HCT116 (cell line): ENCODE data around the gene UBE2V1. TPM values are rescaled to one million over a fixed set of nuclear protein-coding genes. Genes with fewer than 3 reads are reported as not detected.

Source experiments
- ATAC-seq: fragments of 200-7000 bp; cut with Tn5 transposase; 2 replicates; pipeline ENCODE4 v1.9.1; 2020; ENCODE audit warnings: mild to moderate bottlenecking, moderate library complexity
- BruUV-seq: library from RNA; stranded (reverse); fragments of 400-500 nt; replicated peaks from 2 replicates; lab custom pipeline; 2021; lab: Mats Ljungman, UMichigan
- CTCF ChIA-PET: fragments of 300-600 bp; sonication (Branson Sonifier 250); formaldehyde crosslinking; loops from one replicate; lab custom pipeline; 2021; ENCODE audit warnings: antibody characterized with exemption; lab: Charles Lee
- POLR2A ChIA-PET: fragments of 300-600, 350-600 bp; sonication (Branson Sonifier 250); formaldehyde crosslinking; loops from one replicate; lab custom pipeline; 2021; ENCODE audit warnings: antibody characterized with exemption; lab: Charles Lee
- RAD21 ChIA-PET, 2 experiments: fragments of 300-600 bp; sonication (Branson Sonifier 250); formaldehyde crosslinking; loops; one replicate each; lab custom pipeline; 2023; ENCODE audit warnings: low total read pairs in 2 of 2; ENCODE audit not compliant: uncharacterized antibody in 2 of 2, unreplicated experiment in 2 of 2, low non-redundant PET in 1 of 2; lab: Charles Lee
- DNase-seq: peaks from one replicate; pipeline ENCODE4 v3.0.0-alpha.2; 2010; ENCODE audit warnings: low read depth, low spot score
- H2AFZ ChIP-seq: fragments of 200-600 bp; shearing (Covaris generic), sonication (generic); 2 replicates; pipeline ENCODE4 v1.6.1; 2017; ENCODE audit warnings: low read depth, mixed run types, mixed read lengths, antibody characterized with exemption, low read length; ENCODE audit not compliant: poor library complexity, severe bottlenecking
- H3K27ac ChIP-seq: 2 replicates; pipeline ENCODE4 v1.5.1; 2012; ENCODE audit warnings: low read depth, low read length
- H3K27me3 ChIP-seq: fragments of 200-600 bp; sonication (generic); 2 replicates; pipeline ENCODE4 v1.6.1; 2016; ENCODE audit warnings: mixed run types, low read length, mixed read lengths; ENCODE audit not compliant: insufficient read depth
- H3K36me3 ChIP-seq, 2 experiments: fragments of 200-500 bp in 1 of 2; fragments of 200-600 bp in 1 of 2; sonication (Bioruptor generic) in 1 of 2; sonication (generic) in 1 of 2; 2 replicates each; pipeline versions ENCODE4 v1.5.1 to v1.6.1; 2014 to 2016; ENCODE audit warnings: low read length in 2 of 2, inconsistent platforms in 1 of 2, mixed read lengths in 1 of 2, mixed run types in 1 of 2; ENCODE audit not compliant: insufficient read depth in 2 of 2, control insufficient read depth in 1 of 2
- H3K4me1 ChIP-seq, 2 experiments: fragments of 200-600 bp in 1 of 2; sonication (generic) in 1 of 2; 2 replicates each; pipeline versions ENCODE4 v1.5.1 to v1.6.1; 2012 to 2017; ENCODE audit warnings: low read length in 2 of 2, inconsistent platforms in 1 of 2, mild to moderate bottlenecking in 1 of 2, mixed read lengths in 1 of 2, mixed run types in 1 of 2, moderate library complexity in 1 of 2; ENCODE audit not compliant: insufficient read depth in 2 of 2, control insufficient read depth in 1 of 2
- H3K4me2 ChIP-seq: fragments of 200-600 bp; sonication (generic); 2 replicates; pipeline ENCODE4 v1.6.1; 2017; ENCODE audit warnings: mixed run types, low read length, mixed read lengths
- H3K4me3 ChIP-seq, 2 experiments: fragments of 200-600 bp in 1 of 2; sonication (generic) in 1 of 2; replicated peaks in 1 of 2; 2 replicates each; pipeline ENCODE4 v1.5.1; 2011 to 2016; ENCODE audit warnings: low read length in 2 of 2, control low read depth in 1 of 2, low read depth in 1 of 2, mild to moderate bottlenecking in 1 of 2, mixed read lengths in 1 of 2, mixed run types in 1 of 2
- H3K79me2 ChIP-seq: fragments of 200-600 bp; sonication (generic); 2 replicates; pipeline ENCODE4 v1.6.1; 2017; ENCODE audit warnings: mild to moderate bottlenecking, mixed run types, low read length, moderate library complexity, mixed read lengths; ENCODE audit not compliant: insufficient read depth
- H3K9ac ChIP-seq: fragments of 200-600 bp; sonication (generic); 2 replicates; pipeline ENCODE4 v1.6.1; 2016; ENCODE audit warnings: low read length, mixed read lengths
- H3K9me2 ChIP-seq: fragments of 200-600 bp; sonication (generic), shearing (Covaris generic); 2 replicates; pipeline ENCODE4 v1.6.1; 2017; ENCODE audit warnings: mixed run types, mild to moderate bottlenecking, moderate library complexity; ENCODE audit not compliant: insufficient read depth
- H3K9me3 ChIP-seq, 2 experiments: fragments of 200-500 bp in 1 of 2; fragments of 200-600 bp in 1 of 2; sonication (Bioruptor generic) in 1 of 2; sonication (generic) in 1 of 2; 2 replicates each; pipeline ENCODE4 v1.6.1; 2014 to 2017; ENCODE audit warnings: low read length in 2 of 2, mixed read lengths in 2 of 2, inconsistent platforms in 1 of 2, low read depth in 1 of 2, mild to moderate bottlenecking in 1 of 2, mixed run types in 1 of 2, moderate library complexity in 1 of 2; ENCODE audit not compliant: control insufficient read depth in 1 of 2, insufficient read depth in 1 of 2
- H4K20me1 ChIP-seq: fragments of 200-600 bp; sonication (generic), shearing (Covaris generic); 2 replicates; pipeline ENCODE4 v1.6.1; 2017; ENCODE audit warnings: mixed run types, mild to moderate bottlenecking, moderate library complexity; ENCODE audit not compliant: insufficient read depth
- CEBPB ChIP-seq: IDR thresholded peaks from 2 replicates; pipeline ENCODE4 v1.6.1; 2012; ENCODE audit warnings: low read depth
- EGR1 ChIP-seq: IDR thresholded peaks from 2 replicates; pipeline ENCODE4 v1.6.1; 2012; ENCODE audit warnings: low read depth
- ELF1 ChIP-seq: IDR thresholded peaks from 2 replicates; pipeline ENCODE4 v1.6.1; 2012; ENCODE audit warnings: low read depth, borderline replicate concordance
- EZH2 ChIP-seq: fragments of 200-600 bp; sonication (generic); IDR thresholded peaks from 2 replicates; pipeline ENCODE4 v1.6.1; 2017; ENCODE audit warnings: antibody characterized with exemption, mixed run types
- FOSL1 ChIP-seq: IDR thresholded peaks from 2 replicates; pipeline ENCODE4 v1.6.1; 2012; ENCODE audit warnings: low read depth
- JUND ChIP-seq: IDR thresholded peaks from 2 replicates; pipeline ENCODE4 v1.6.1; 2012
- POLR2A ChIP-seq: IDR thresholded peaks from 2 replicates; pipeline ENCODE4 v1.7.0; 2011; ENCODE audit warnings: borderline replicate concordance; ENCODE audit not compliant: insufficient read depth, insufficient read length; ENCODE audit errors: extremely low read depth
- RAD21 ChIP-seq: IDR thresholded peaks from 2 replicates; pipeline ENCODE4 v1.6.1; 2012; ENCODE audit warnings: low read depth, mild to moderate bottlenecking
- intact Hi-C: fragments of 100-400 bp; cut with micrococcal nuclease; formaldehyde crosslinking; loops from 2 replicates; pipeline ENCODE4 v1.10.0; 2022
- total RNA-seq: library from RNA; stranded (reverse); gene quantifications from one replicate; pipeline ENCODE4 v1.2.1, GENCODE V29; 2021; ENCODE audit not compliant: unreplicated experiment
- TF ChIP-seq, protein P1 (sequence below), 3 experiments: fragments of 200-600 bp in 1 of 3; sonication (generic) in 1 of 3; IDR thresholded peaks in 2 of 3; conservative IDR thresholded peaks in 1 of 3; 2 replicates each; pipeline ENCODE4 v1.5.1; 2012 to 2017; ENCODE audit warnings: low read depth in 2 of 3, low read length in 2 of 3, antibody characterized with exemption in 1 of 3, borderline replicate concordance in 1 of 3, control low read depth in 1 of 3, mild to moderate bottlenecking in 1 of 3, mixed read lengths in 1 of 3, mixed run types in 1 of 3, moderate library complexity in 1 of 3; ENCODE audit not compliant: insufficient read depth in 1 of 3
- TF ChIP-seq, protein P2 (sequence below): IDR thresholded peaks from 2 replicates; pipeline ENCODE4 v1.6.1; 2012; ENCODE audit warnings: low read depth
- TF ChIP-seq, protein P3 (sequence below): IDR thresholded peaks from 2 replicates; pipeline ENCODE4 v1.6.1; 2011; ENCODE audit warnings: mild to moderate bottlenecking, low read length, moderate library complexity; ENCODE audit not compliant: insufficient replicate concordance; ENCODE audit errors: extremely low read depth
- TF ChIP-seq, protein P4 (sequence below): IDR thresholded peaks from 2 replicates; pipeline ENCODE4 v1.6.1; 2012

The UBE2V1 gene
- total RNA-seq, 1 experiment from 2014 or later, result 114 TPM

DNA sequence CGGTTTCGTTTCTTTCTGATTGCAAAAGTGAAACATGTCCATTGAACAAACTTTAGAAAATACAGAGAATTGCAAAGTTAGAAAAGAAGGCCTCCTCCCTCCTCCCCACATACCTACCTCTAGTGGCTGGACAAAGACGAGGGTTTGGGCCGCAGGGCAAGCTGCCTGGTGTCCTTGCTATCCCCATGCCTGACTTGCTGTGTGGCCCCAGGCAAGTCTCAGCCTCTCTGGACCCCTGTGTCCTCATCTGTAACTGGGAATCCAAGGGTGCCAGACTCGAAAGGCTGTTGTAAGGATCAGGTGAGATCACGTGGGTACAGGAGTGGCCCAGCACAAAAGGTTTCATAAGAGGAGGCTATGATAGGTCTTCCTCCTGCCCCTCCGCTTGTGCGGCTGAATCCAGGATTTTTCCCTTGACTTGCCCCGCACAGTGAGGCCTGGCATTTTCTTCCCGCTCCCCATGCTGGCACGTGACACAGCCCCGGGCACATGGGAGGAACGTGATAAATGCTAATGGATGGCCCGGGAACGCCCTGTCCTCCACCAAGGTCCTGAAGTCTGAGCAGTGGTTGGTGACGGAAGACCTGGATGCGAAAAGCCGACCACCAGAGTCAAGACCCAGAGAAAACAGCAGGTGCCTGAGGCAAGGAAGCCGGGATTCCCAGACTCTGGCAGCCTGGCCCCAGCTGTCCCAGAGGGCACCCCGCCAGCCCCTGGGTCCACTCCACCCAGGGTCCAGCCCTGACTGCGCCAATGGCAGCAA lies 55.8 kb downstream of the UBE2V1 start:
- DNase-seq (no peak), ATAC-seq (no peak)
- Histone ChIP-seq H3K79me2 (no peaks in the 10 kb centered on the region), H3K36me3 (no peaks in the 10 kb centered on the region), H3K9ac (no peak overlapping the region), H3K4me3 (no peak overlapping the region), H3K9me3 (no peaks in the 10 kb centered on the region), H3K4me1 (peaks cover 7 to 10% of the 10 kb centered on the region in 2 experiments), H2AFZ (no peak overlapping the region), H4K20me1 (no peaks in the 10 kb centered on the region), H3K9me2 (no peaks in the 10 kb centered on the region), H3K4me2 (no peak overlapping the region), H3K27ac (no peak overlapping the region), H3K27me3 (no peaks in the 10 kb centered on the region)
- CTCF ChIA-PET, result no interaction called here
- BruUV-seq, result no TSS peak
- POLR2A ChIA-PET, result no interaction called here
- RAD21 ChIA-PET, result no interaction called here
- TF ChIP-seq, protein P1, sequence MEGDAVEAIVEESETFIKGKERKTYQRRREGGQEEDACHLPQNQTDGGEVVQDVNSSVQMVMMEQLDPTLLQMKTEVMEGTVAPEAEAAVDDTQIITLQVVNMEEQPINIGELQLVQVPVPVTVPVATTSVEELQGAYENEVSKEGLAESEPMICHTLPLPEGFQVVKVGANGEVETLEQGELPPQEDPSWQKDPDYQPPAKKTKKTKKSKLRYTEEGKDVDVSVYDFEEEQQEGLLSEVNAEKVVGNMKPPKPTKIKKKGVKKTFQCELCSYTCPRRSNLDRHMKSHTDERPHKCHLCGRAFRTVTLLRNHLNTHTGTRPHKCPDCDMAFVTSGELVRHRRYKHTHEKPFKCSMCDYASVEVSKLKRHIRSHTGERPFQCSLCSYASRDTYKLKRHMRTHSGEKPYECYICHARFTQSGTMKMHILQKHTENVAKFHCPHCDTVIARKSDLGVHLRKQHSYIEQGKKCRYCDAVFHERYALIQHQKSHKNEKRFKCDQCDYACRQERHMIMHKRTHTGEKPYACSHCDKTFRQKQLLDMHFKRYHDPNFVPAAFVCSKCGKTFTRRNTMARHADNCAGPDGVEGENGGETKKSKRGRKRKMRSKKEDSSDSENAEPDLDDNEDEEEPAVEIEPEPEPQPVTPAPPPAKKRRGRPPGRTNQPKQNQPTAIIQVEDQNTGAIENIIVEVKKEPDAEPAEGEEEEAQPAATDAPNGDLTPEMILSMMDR (IDR thresholded peaks at IDR 0.05 in 2 of 3, conservative IDR thresholded peaks at IDR 0.05 in 1 of 3; ENCODE audit: borderline replicate concordance in 1 of 3, insufficient read depth in 1 of 3, low read depth in 2 of 3, low read length in 2 of 3), result no peak
- TF ChIP-seq EZH2 (no peak), JUND (no peak), CEBPB (no peak), FOSL1 (no peak), POLR2A (no peak), EGR1 (no peak), RAD21 (no peak), ELF1 (no peak)
- TF ChIP-seq, protein P2, sequence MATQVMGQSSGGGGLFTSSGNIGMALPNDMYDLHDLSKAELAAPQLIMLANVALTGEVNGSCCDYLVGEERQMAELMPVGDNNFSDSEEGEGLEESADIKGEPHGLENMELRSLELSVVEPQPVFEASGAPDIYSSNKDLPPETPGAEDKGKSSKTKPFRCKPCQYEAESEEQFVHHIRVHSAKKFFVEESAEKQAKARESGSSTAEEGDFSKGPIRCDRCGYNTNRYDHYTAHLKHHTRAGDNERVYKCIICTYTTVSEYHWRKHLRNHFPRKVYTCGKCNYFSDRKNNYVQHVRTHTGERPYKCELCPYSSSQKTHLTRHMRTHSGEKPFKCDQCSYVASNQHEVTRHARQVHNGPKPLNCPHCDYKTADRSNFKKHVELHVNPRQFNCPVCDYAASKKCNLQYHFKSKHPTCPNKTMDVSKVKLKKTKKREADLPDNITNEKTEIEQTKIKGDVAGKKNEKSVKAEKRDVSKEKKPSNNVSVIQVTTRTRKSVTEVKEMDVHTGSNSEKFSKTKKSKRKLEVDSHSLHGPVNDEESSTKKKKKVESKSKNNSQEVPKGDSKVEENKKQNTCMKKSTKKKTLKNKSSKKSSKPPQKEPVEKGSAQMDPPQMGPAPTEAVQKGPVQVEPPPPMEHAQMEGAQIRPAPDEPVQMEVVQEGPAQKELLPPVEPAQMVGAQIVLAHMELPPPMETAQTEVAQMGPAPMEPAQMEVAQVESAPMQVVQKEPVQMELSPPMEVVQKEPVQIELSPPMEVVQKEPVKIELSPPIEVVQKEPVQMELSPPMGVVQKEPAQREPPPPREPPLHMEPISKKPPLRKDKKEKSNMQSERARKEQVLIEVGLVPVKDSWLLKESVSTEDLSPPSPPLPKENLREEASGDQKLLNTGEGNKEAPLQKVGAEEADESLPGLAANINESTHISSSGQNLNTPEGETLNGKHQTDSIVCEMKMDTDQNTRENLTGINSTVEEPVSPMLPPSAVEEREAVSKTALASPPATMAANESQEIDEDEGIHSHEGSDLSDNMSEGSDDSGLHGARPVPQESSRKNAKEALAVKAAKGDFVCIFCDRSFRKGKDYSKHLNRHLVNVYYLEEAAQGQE, result no peak
- TF ChIP-seq, protein P3, sequence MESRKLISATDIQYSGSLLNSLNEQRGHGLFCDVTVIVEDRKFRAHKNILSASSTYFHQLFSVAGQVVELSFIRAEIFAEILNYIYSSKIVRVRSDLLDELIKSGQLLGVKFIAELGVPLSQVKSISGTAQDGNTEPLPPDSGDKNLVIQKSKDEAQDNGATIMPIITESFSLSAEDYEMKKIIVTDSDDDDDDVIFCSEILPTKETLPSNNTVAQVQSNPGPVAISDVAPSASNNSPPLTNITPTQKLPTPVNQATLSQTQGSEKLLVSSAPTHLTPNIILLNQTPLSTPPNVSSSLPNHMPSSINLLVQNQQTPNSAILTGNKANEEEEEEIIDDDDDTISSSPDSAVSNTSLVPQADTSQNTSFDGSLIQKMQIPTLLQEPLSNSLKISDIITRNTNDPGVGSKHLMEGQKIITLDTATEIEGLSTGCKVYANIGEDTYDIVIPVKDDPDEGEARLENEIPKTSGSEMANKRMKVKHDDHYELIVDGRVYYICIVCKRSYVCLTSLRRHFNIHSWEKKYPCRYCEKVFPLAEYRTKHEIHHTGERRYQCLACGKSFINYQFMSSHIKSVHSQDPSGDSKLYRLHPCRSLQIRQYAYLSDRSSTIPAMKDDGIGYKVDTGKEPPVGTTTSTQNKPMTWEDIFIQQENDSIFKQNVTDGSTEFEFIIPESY, result no peak
- TF ChIP-seq, protein P4, sequence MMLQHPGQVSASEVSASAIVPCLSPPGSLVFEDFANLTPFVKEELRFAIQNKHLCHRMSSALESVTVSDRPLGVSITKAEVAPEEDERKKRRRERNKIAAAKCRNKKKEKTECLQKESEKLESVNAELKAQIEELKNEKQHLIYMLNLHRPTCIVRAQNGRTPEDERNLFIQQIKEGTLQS, result no peak
- intact Hi-C loops, result no loop called here
